ENCODE data around the gene SBNO2. TPM values are rescaled to one million over a fixed set of nuclear protein-coding genes. Genes with fewer than 3 reads are reported as not detected.

The SBNO2 gene
- total RNA-seq, 2 donors from 2014 or later: 204 to 205 TPM

DNA sequence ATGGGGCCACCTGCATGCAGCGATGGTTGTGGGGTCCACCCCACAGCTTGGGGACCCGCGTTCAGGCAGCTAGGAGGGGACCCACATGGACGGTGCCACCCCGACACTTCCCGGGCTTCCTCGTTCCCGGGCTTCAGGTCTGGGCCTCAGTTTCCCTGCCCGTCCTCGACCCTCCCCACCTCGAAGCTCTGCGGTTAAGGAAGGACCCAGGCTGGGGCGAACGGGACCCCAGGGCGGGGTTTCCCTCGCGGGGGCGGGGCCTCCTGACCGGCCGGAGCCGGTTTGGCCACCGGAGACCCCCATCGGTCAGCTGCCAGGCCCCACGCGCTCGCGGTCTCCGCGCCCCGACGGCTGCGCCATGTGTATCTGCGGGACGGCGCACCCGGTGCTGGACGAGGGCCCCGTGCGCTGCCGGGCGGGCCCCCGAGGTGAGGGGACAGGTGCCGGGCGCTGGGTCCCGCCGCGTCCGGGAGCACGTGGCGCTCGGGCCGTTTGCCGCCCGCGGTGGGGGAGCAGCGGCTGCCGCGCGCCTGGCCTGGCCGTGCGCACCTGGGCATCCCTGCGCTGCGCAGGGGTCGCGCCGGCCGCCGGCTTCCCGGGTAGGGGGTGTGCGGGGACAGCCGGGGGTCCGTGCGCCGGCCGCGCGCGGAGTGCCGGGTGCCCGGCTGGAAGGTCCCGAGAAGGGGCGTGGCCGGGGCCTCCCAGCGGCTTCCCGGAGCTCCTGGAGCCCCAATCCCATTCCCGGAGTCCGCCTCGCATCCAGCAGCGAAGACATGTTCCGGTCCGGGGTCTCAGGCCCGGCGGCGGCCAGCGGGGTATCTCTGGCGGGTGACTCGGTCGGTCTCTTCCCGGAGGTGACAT lies 102.9 kb downstream of the SBNO2 start:
- Mint-ChIP-seq H3K4me3 (no peak overlapping the region), H3K9me3 (no peaks in the 10 kb centered on the region), H3K4me1 (ENCODE audit: low read depth in 2 of 2) (peaks cover 31 to 38% of the 10 kb centered on the region in 2 donors), H3K27ac (peak overlapping the region; percentile 54 to 88), H3K36me3 (peaks cover 21% of the 10 kb centered on the region), H3K27me3 (no peaks in the 10 kb centered on the region)
- no peak for DNase-seq (ENCODE audit: low spot score)
- ATAC-seq: no peak

DNA sequence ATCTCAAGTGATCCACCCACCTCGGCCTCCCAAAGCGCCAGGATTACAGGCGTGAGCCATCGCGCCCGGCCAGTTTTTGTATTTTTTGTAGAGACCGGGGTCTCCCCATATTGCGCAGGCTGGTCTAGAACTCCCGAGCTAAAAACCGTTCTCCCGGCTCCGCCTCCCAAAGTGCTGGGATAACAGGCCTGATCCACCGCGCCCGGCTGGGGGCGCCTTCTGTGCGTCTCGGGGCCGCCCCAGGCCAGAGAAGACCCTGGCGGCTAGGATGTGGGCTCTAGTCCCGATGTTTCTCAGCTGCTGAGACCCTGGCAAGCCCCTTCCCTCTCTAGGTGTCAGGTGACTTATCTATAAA lies 103.5 kb downstream of the SBNO2 start:
- Mint-ChIP-seq H3K9me3 (no peaks in the 10 kb centered on the region), H3K4me3 (no peak overlapping the region), H3K4me1 (ENCODE audit: low read depth in 2 of 2) (peaks cover 25 to 32% of the 10 kb centered on the region in 2 donors), H3K27me3 (no peaks in the 10 kb centered on the region), H3K27ac (peak overlapping the region; percentile 88 to 92), H3K36me3 (peaks cover 16% of the 10 kb centered on the region)
- DNase-seq (ENCODE audit: low spot score): no peak
- ATAC-seq: no peak

DNA sequence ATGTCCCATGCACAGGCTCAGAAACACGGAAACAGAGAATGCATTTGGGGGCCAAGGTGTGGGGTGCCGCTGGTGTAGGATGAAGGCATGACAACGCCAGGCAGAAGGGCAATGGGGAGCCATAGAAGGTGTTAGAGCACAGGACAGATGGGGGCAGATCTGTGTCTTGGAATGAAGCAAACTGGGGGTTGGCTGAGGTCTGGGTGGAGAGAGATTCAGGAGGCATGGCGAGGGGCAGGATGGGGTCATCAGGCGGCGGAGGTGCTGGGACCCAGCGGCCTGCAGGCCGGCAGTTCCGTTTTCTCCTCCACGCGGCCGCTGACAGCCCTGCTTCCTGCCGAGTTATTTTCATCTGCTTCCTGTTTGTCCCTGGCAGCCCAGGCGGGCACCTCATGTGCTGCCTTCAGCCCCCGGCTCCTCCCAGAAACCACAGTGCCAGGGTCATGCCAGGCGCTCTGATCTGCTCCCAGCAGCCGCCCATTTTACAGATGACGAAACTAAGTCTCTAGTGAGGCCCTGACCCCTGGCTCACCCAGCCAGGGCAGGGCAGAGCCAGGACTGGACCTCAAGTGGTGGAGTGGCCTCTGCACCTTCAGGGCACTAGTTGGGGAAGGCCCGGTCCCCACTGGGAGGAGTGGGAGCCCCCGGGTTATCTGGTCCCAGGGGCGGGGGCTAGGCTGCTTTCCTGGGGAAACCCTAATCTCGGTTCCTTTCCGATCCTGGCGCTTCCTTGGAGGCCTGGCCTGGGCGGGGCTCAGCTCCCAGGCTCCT lies 104.9 kb downstream of the SBNO2 start:
- Mint-ChIP-seq H3K27me3 (no peaks in the 10 kb centered on the region), H3K9me3 (no peaks in the 10 kb centered on the region), H3K36me3 (peaks cover 13% of the 10 kb centered on the region), H3K27ac (peak overlapping the region; percentile 88 to 92), H3K4me3 (peak overlapping the region; percentile 92), H3K4me1 (ENCODE audit: low read depth in 2 of 2) (peaks cover 34 to 39% of the 10 kb centered on the region in 2 donors)
- DNase-seq (ENCODE audit: low spot score) (peak; percentile 77), ATAC-seq (peak; percentile 29 to 41)

DNA sequence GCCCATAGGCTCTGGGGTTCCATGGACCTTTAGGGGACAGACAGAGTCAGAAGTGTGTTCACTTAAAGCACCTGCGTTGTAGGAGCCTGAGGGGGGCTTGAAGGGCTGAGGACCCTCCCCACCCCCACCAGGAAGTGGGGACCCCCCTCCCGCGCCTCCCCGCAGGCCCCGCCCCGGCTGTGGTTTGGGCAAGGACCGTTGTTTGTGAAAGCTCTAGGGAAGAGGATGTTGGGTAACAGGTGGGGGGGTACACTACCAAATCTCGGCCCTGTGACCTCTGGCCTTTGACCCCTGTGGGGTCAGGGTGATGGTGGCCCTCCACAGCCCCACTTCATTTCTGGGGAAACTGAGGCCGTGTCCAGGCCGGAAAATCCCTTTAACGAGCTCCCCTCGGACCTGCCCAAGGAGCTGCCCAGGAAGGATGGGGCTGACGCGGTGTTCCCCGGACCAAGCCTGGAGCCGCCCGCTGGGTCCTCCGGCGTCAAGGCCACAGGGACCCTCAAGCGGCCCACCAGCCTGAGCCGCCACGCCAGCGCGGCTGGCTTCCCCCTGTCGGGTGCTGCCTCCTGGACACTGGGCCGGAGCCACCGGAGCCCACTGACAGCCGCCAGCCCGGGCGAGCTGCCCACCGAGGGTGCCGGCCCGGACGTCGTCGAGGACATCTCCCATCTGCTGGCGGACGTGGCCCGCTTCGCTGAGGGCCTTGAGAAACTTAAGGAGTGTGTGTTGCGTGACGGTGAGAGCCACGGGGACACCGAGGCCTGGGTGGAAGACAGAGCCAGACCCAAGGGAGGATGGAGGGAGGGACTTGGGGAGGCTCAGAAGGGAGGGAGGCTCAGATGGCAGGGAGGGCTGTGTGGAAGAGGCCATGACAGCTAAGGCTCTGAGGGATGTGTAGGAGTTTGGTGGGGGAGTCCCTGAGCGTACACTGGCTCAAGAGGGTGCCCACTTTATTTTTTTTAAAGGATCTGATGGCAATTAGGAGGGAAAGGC lies 105.8 kb downstream of the SBNO2 start:
- H3K36me3 Mint-ChIP-seq: peaks cover 13% of the 10 kb centered on the region

DNA sequence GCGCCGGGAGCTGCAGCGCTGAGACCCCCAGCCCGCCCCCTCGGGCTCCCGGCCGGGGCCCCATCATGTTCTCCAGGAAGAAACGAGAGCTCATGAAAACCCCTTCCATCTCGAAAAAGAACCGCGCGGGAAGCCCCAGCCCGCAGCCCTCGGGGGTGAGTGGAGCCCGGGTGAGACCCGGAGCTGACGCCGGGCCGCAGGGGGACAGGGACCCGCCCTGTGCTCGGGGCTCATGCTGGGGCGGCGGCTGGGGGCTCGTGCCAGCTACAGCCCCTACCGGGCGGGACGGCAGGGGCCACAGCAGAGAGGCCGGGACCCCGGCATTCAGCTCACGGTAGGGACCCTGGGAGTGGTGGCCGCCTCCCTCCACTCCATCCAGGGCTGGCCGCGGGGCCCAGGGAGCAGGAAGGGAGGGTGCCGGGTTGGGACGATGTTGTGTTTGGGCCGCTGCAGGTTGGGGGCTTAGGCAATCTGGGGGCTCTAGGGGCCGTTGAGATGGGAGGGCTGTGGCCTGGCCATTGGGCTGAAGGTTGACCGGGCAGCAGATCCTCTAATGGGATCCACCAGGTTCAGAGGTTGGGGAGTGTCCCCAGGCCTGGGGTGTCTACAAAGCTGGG lies 106.6 kb downstream of the SBNO2 start:
- no peaks in the 10 kb centered on the region for H3K27me3 Mint-ChIP-seq
- H3K4me1 Mint-ChIP-seq (ENCODE audit: low read depth in 2 of 2): peaks cover 31 to 39% of the 10 kb centered on the region in 2 donors
- peak overlapping the region; percentile 88 to 92 for H3K27ac Mint-ChIP-seq
- no peak for DNase-seq (ENCODE audit: low spot score)
- ATAC-seq: peak; percentile 62 to 70
- peaks cover 13% of the 10 kb centered on the region for H3K36me3 Mint-ChIP-seq
- no peaks in the 10 kb centered on the region for H3K9me3 Mint-ChIP-seq
- H3K4me3 Mint-ChIP-seq: peak overlapping the region; percentile 92

More for the DNA sequence above, 105.8 kb downstream of the SBNO2 start:
- no peaks in the 10 kb centered on the region for H3K27me3 Mint-ChIP-seq
- no peaks in the 10 kb centered on the region for H3K9me3 Mint-ChIP-seq
- H3K4me1 Mint-ChIP-seq (ENCODE audit: low read depth in 2 of 2): peaks cover 34 to 42% of the 10 kb centered on the region in 2 donors
- H3K4me3 Mint-ChIP-seq: peak overlapping the region; percentile 92
- DNase-seq (ENCODE audit: low spot score) (peak; percentile 89), ATAC-seq (peak; percentile 40 to 61)
- peak overlapping the region; percentile 88 to 92 for H3K27ac Mint-ChIP-seq

DNA sequence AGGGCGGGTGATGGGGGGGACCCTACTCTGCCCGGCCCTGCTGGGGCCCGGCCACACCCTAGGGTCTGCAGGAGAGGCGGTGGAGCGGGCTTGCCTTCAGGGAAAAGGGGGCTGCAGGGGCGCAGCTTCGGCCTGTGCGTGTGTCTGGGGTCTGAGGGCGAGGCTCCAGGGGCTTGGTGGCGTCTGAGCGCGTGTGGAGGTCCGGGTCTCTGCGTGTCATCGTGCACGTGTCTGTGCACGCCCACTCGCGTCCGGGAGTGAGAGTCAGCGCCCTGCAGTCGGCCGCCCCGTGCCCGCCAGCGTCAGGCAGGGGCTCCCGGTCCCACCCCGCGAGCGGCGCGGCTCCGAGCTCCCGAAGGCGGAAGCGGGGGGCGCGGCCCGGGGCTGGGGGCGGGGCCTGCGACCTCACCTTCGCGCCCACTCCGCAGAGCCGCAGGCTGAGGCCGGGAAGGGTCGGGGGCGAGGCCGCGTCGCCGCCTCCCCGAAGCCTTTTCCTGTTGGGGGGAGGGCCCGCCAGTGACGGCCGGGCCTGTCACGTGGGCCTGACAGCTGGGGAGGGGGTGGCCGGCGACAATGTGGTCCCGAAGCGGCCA lies 107.2 kb downstream of the SBNO2 start, which contains the start of gene ARHGAP45:
TSS of gene ARHGAP45 (plus strand) at position 420 of the 593 bp plus-strand sequence. CDS start 239 bp downstream, outside the sequence.
- peak; percentile 77 to 82 for ATAC-seq
- Mint-ChIP-seq H3K4me3 (peak within 1 kb of the TSS; percentile 92), H3K9me3 (no peaks in the 10 kb centered on the region), H3K4me1 (ENCODE audit: low read depth in 2 of 2) (peaks cover 25 to 38% of the 10 kb centered on the region in 2 donors), H3K36me3 (peaks cover 10% of the 10 kb centered on the region), H3K27me3 (no peaks in the 10 kb centered on the region), H3K27ac (peak within 1 kb of the TSS; percentile 88 to 92)
- DNase-seq (ENCODE audit: low spot score): peak; percentile 89

DNA sequence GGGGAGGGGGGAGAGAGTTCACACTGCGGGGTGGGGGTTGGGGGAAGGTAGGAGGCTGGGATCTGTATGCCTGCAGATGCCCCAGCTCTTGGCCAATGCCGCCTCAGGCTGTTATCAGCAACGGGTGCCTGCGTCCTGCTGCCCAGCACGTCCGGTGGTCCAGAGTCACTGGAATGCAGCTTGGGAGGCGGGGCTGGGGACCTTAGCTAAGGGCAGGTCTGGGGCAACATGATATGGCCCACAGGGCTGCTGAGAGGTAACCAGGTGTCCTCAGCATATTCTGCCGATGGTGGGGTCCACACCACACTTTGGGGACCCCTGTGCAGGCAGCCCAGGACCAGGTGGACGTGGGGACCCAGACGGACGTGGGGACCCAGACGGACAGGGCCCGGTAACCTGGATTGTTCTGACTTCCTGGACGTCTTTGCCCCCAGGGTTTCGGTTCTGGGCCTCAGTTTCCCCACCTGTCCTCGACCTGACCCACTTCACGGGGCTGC lies 107.8 kb downstream of the SBNO2 start:
- H3K27ac Mint-ChIP-seq: peak overlapping the region in 1 of 2 donors; percentile 21
- DNase-seq (ENCODE audit: low spot score) (no peak), ATAC-seq (no peak)
- no peaks in the 10 kb centered on the region for H3K27me3 Mint-ChIP-seq
- peaks cover 7% of the 10 kb centered on the region for H3K36me3 Mint-ChIP-seq
- H3K9me3 Mint-ChIP-seq: no peaks in the 10 kb centered on the region
- peaks cover 22 to 35% of the 10 kb centered on the region in 2 donors for H3K4me1 Mint-ChIP-seq (ENCODE audit: low read depth in 2 of 2)
- peak overlapping the region; percentile 92 for H3K4me3 Mint-ChIP-seq

DNA sequence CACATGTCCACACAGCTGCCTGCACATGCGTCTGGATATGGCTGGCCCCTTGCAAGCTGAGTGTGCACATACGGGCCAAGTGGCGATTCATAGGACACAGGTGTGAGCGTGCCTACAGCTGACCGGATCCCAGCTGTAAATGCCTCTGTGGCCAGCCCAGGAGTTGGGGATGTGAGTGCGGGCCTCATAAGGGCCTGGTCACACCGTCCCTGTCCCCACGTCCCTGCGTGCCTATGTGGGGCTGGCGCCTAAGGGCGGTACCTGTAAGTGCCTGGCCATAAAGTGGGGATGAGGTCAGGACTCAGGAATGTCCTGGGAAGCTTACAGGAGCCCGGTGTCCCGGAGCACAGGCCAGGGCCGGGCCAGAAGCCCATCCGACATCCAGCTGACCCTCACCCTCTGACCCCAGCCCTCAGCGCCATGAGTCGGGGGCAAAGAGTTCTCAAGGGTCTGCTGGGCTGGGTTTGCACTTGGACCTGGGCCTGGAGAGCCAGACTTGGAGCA lies 108.4 kb downstream of the SBNO2 start:
- ATAC-seq: no peak
- Mint-ChIP-seq H3K4me3 (peak overlapping the region; percentile 56), H3K27ac (peak overlapping the region in 1 of 2 donors; percentile 21), H3K9me3 (no peaks in the 10 kb centered on the region), H3K36me3 (peaks cover 7% of the 10 kb centered on the region), H3K27me3 (no peaks in the 10 kb centered on the region), H3K4me1 (ENCODE audit: low read depth in 2 of 2) (peaks cover 22 to 35% of the 10 kb centered on the region in 2 donors)
- no peak for DNase-seq (ENCODE audit: low spot score)

DNA sequence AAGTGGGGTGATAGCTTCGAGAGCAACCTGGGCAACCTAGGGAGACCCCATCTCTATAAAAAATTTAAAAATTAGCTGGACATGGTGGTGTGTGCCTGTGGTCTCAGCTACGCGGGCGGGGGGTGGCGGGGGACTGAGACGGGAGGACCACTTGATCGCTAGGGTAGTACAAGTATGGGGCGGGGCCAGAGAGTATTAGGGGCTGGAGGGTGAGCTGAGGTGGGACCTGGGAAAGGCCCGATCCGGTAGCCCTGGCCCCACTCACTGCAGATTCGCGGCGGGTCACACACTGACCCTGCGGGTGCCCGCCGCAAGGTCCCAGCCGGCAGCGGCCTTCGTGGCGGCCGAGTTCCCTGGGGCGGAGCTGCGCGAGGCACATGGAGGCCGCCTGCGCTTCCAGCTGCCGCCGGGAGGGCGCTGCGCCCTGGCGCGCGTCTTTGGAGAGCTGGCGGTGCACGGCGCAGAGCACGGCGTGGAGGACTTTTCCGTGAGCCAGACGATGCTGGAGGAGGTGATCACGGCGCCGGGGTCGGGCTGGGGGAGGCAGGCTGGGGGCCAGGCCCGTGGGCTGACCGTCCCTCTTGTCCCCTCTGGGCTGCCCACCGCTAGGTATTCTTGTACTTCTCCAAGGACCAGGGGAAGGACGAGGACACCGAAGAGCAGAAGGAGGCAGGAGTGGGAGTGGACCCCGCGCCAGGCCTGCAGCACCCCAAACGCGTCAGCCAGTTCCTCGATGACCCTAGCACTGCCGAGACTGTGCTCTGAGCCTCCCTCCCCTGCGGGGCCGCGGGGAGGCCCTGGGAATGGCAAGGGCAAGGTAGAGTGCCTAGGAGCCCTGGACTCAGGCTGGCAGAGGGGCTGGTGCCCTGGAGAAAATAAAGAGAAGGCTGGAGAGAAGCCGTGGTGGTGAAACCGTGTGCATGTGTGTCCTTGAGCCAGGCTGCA lies 109.1 kb downstream of the SBNO2 start:
- H3K9me3 Mint-ChIP-seq: no peaks in the 10 kb centered on the region
- H3K36me3 Mint-ChIP-seq: peaks cover 7% of the 10 kb centered on the region
- H3K27ac Mint-ChIP-seq: no peak overlapping the region
- H3K4me3 Mint-ChIP-seq: peak overlapping the region; percentile 56
- ATAC-seq: peak in 1 of 2 donors; percentile 43
- no peaks in the 10 kb centered on the region for H3K27me3 Mint-ChIP-seq
- peaks cover 22 to 35% of the 10 kb centered on the region in 2 donors for H3K4me1 Mint-ChIP-seq (ENCODE audit: low read depth in 2 of 2)
- DNase-seq (ENCODE audit: low spot score): peak; percentile 81

DNA sequence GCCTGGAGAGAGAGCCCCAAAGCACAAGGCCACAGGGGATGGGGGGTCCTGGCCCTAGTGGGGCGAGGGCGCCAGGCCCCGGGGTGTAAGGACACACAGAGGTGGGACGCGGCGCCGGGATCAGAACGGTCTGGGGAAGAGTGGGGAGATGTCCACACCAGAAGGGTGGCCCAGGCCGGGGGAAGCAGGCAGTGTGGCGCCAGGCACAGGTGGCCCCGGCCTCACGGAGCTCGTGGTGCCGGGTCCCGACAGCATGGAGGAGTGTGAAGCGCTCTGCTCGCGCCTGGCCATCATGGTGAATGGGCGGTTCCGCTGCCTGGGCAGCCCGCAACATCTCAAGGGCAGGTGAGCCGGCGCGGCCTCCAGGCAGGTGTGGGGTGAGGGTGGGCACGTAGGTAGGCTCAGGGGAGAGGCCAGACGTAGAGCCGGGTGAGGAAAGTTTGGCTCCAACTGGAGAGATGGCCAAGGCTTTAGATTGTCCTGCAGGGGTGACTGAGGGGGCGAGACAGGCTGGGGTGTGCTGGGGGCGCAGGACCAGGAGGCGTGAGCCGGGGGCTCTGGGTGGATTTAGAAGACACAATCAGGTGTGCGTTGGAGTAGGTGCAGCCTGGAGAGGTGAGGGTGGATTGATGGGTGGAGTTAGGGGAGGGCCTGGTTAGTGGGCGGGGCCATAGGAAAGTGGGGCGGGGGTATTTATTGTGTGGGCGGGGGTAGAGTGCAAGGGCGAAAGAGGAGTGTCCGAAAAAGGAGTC lies 110.0 kb downstream of the SBNO2 start:
- Mint-ChIP-seq H3K36me3 (peaks cover 6% of the 10 kb centered on the region), H3K27ac (no peak overlapping the region), H3K9me3 (no peaks in the 10 kb centered on the region), H3K4me1 (ENCODE audit: low read depth in 2 of 2) (peaks cover 19 to 31% of the 10 kb centered on the region in 2 donors), H3K27me3 (no peaks in the 10 kb centered on the region), H3K4me3 (no peak overlapping the region)
- no peak for ATAC-seq
- DNase-seq (ENCODE audit: low spot score): no peak

Data from natural killer cell treated with Interleukin-12 subunit alpha and Interleukin-12 subunit beta and Interleukin-15 and Interleukin-18, amount 100 ng/mL, for 72 hours (primary cell).